ENCODE results near the gene DUS2.

DUS2 gene

GRCh38 chr16:68022728-68023537 is at the start of gene DUS2, which contains the start of gene DDX28:
TSS of gene DUS2 (plus strand) at chr16:68023284. CDS start at chr16:68038024, 14,740 bp downstream.
TSS of gene DDX28 (minus strand) at chr16:68023232. CDS start at chr16:68023202, 30 bp downstream.
- Histone ChIP-seq H3K36me3 (ENCODE audit: control insufficient read depth, insufficient read depth, low read length) (no peaks in the 10 kb centered on the region), H3K9me3 (ENCODE audit: control insufficient read depth, insufficient read depth, low read length) (no peaks in the 10 kb centered on the region), H3K27ac (ENCODE audit: low read length) (no peak within 1 kb of the TSS), H3K27me3 (ENCODE audit: control insufficient read depth, insufficient read depth, low read length) (no peaks in the 10 kb centered on the region), H3K4me1 (ENCODE audit: control insufficient read depth, insufficient read depth, low read length) (peaks cover 2% of the 10 kb centered on the region; the same call in 1 of the 2 replicates), H3K4me3 (ENCODE audit: low read length) (peak within 1 kb of the TSS; percentile 80)
- peak; percentile 89 for DNase-seq (ENCODE audit: low read depth, low spot score)
- no CpG with 5 or more reads among the region's 84 CpGs for WGBS (ENCODE audit: insufficient coverage, insufficient read length)

GRCh38 chr16:67975321-67976105 is 47.6 kb upstream of the DUS2 start:
- DNase-seq (ENCODE audit: low read depth, low spot score): no peak
- H3K9me3 ChIP-seq (ENCODE audit: control insufficient read depth, insufficient read depth, low read length): no peaks in the 10 kb centered on the region
- no peaks in the 10 kb centered on the region for H3K27me3 ChIP-seq (ENCODE audit: control insufficient read depth, insufficient read depth, low read length)
- WGBS (ENCODE audit: insufficient coverage, insufficient read length): no CpG with 5 or more reads among the region's 14 CpGs
- no peak overlapping the region for H3K4me3 ChIP-seq (ENCODE audit: low read length)
- no peak overlapping the region for H3K27ac ChIP-seq (ENCODE audit: low read length)
- H3K4me1 ChIP-seq (ENCODE audit: control insufficient read depth, insufficient read depth, low read length): no peaks in the 10 kb centered on the region; the same call in 1 of the 2 replicates
- no peaks in the 10 kb centered on the region for H3K36me3 ChIP-seq (ENCODE audit: control insufficient read depth, insufficient read depth, low read length)

- H3K4me3 ChIP-seq (ENCODE audit: low read length): no peak overlapping the region
- H3K4me1 ChIP-seq (ENCODE audit: control insufficient read depth, insufficient read depth, low read length): no peaks in the 10 kb centered on the region; the same call in 1 of the 2 replicates
- H3K9me3 ChIP-seq (ENCODE audit: control insufficient read depth, insufficient read depth, low read length): no peaks in the 10 kb centered on the region
- no peak overlapping the region for H3K27ac ChIP-seq (ENCODE audit: low read length)
- no peak for DNase-seq (ENCODE audit: low read depth, low spot score)
- WGBS (ENCODE audit: insufficient coverage, insufficient read length): no CpG with 5 or more reads among the region's 2 CpGs
- no peaks in the 10 kb centered on the region for H3K36me3 ChIP-seq (ENCODE audit: control insufficient read depth, insufficient read depth, low read length)
- no peaks in the 10 kb centered on the region for H3K27me3 ChIP-seq (ENCODE audit: control insufficient read depth, insufficient read depth, low read length)
Measured at GRCh38 chr16:67976205-67976604, 46.9 kb upstream of the DUS2 start.

- Histone ChIP-seq H3K27me3 (ENCODE audit: control insufficient read depth, insufficient read depth, low read length) (no peaks in the 10 kb centered on the region), H3K36me3 (ENCODE audit: control insufficient read depth, insufficient read depth, low read length) (no peaks in the 10 kb centered on the region), H3K27ac (ENCODE audit: low read length) (no peak overlapping the region), H3K4me1 (ENCODE audit: control insufficient read depth, insufficient read depth, low read length) (no peaks in the 10 kb centered on the region; the same call in 1 of the 2 replicates), H3K9me3 (ENCODE audit: control insufficient read depth, insufficient read depth, low read length) (no peaks in the 10 kb centered on the region), H3K4me3 (ENCODE audit: low read length) (no peak overlapping the region)
- WGBS (ENCODE audit: insufficient coverage, insufficient read length): no CpG with 5 or more reads among the region's 5 CpGs
- no peak for DNase-seq (ENCODE audit: low read depth, low spot score)
Measured at GRCh38 chr16:67977005-67977404, 46.1 kb upstream of the DUS2 start.

GRCh38 chr16:67977469-67978227 is 45.4 kb upstream of the DUS2 start:
- Histone ChIP-seq H3K9me3 (ENCODE audit: control insufficient read depth, insufficient read depth, low read length) (no peaks in the 10 kb centered on the region), H3K4me3 (ENCODE audit: low read length) (no peak overlapping the region), H3K27ac (ENCODE audit: low read length) (no peak overlapping the region), H3K36me3 (ENCODE audit: control insufficient read depth, insufficient read depth, low read length) (no peaks in the 10 kb centered on the region; the same call in 1 of the 2 replicates), H3K4me1 (ENCODE audit: control insufficient read depth, insufficient read depth, low read length) (no peaks in the 10 kb centered on the region; the same call in 1 of the 2 replicates), H3K27me3 (ENCODE audit: control insufficient read depth, insufficient read depth, low read length) (no peaks in the 10 kb centered on the region)
- DNase-seq (ENCODE audit: low read depth, low spot score): no peak
- no CpG with 5 or more reads among the region's 9 CpGs for WGBS (ENCODE audit: insufficient coverage, insufficient read length)

- H3K4me1 ChIP-seq (ENCODE audit: control insufficient read depth, insufficient read depth, low read length): no peaks in the 10 kb centered on the region; the same call in 1 of the 2 replicates
- H3K36me3 ChIP-seq (ENCODE audit: control insufficient read depth, insufficient read depth, low read length): no peaks in the 10 kb centered on the region; the same call in 1 of the 2 replicates
- no peaks in the 10 kb centered on the region for H3K27me3 ChIP-seq (ENCODE audit: control insufficient read depth, insufficient read depth, low read length)
- no peaks in the 10 kb centered on the region for H3K9me3 ChIP-seq (ENCODE audit: control insufficient read depth, insufficient read depth, low read length)
- DNase-seq (ENCODE audit: low read depth, low spot score): no peak
- no peak within 1 kb of the TSS for H3K4me3 ChIP-seq (ENCODE audit: low read length)
- WGBS (ENCODE audit: insufficient coverage, insufficient read length): no CpG with 5 or more reads among the region's 62 CpGs
- no peak within 1 kb of the TSS for H3K27ac ChIP-seq (ENCODE audit: low read length)
Measured at GRCh38 chr16:67979955-67980678, 43.0 kb upstream of the DUS2 start, which contains the start of gene DPEP3. TSS of gene DPEP3 (minus strand) at chr16:67980499. CDS start at chr16:67980380, 119 bp downstream.

GRCh38 chr16:67982011-67982696 is 40.9 kb upstream of the DUS2 start:
- H3K4me1 ChIP-seq (ENCODE audit: control insufficient read depth, insufficient read depth, low read length): no peaks in the 10 kb centered on the region; the same call in 1 of the 2 replicates
- no CpG with 5 or more reads among the region's 49 CpGs for WGBS (ENCODE audit: insufficient coverage, insufficient read length)
- H3K27me3 ChIP-seq (ENCODE audit: control insufficient read depth, insufficient read depth, low read length): no peaks in the 10 kb centered on the region
- H3K4me3 ChIP-seq (ENCODE audit: low read length): no peak overlapping the region
- no peak overlapping the region for H3K27ac ChIP-seq (ENCODE audit: low read length)
- no peak for DNase-seq (ENCODE audit: low read depth, low spot score)
- no peaks in the 10 kb centered on the region; the same call in 1 of the 2 replicates for H3K36me3 ChIP-seq (ENCODE audit: control insufficient read depth, insufficient read depth, low read length)
- H3K9me3 ChIP-seq (ENCODE audit: control insufficient read depth, insufficient read depth, low read length): no peaks in the 10 kb centered on the region

- no peak overlapping the region for H3K27ac ChIP-seq (ENCODE audit: low read length)
- DNase-seq (ENCODE audit: low read depth, low spot score): no peak
- WGBS (ENCODE audit: insufficient coverage, insufficient read length): no CpG with 5 or more reads among the region's 5 CpGs
- H3K36me3 ChIP-seq (ENCODE audit: control insufficient read depth, insufficient read depth, low read length): no peaks in the 10 kb centered on the region; the same call in 1 of the 2 replicates
- no peak overlapping the region for H3K4me3 ChIP-seq (ENCODE audit: low read length)
- no peaks in the 10 kb centered on the region for H3K4me1 ChIP-seq (ENCODE audit: control insufficient read depth, insufficient read depth, low read length)
- no peaks in the 10 kb centered on the region for H3K9me3 ChIP-seq (ENCODE audit: control insufficient read depth, insufficient read depth, low read length)
- no peaks in the 10 kb centered on the region for H3K27me3 ChIP-seq (ENCODE audit: control insufficient read depth, insufficient read depth, low read length)
Measured at GRCh38 chr16:67986949-67987348, 36.1 kb upstream of the DUS2 start.

GRCh38 chr16:67987460-67988160 is 35.5 kb upstream of the DUS2 start:
- Histone ChIP-seq H3K27ac (ENCODE audit: low read length) (no peak overlapping the region), H3K9me3 (ENCODE audit: control insufficient read depth, insufficient read depth, low read length) (no peaks in the 10 kb centered on the region), H3K36me3 (ENCODE audit: control insufficient read depth, insufficient read depth, low read length) (no peaks in the 10 kb centered on the region), H3K4me1 (ENCODE audit: control insufficient read depth, insufficient read depth, low read length) (no peaks in the 10 kb centered on the region), H3K4me3 (ENCODE audit: low read length) (no peak overlapping the region), H3K27me3 (ENCODE audit: control insufficient read depth, insufficient read depth, low read length) (no peaks in the 10 kb centered on the region)
- WGBS (ENCODE audit: insufficient coverage, insufficient read length): no CpG with 5 or more reads among the region's 11 CpGs
- DNase-seq (ENCODE audit: low read depth, low spot score): no peak
